HG03196 (cell line): ENCODE measurements around the gene SNX20.

Experiments used
- ATAC-seq: cut with Tn5 transposase; IDR thresholded peaks from one replicate; pipeline ENCODE4 v1.9.1; 2021; ENCODE audit not compliant: unreplicated experiment

The SNX20 gene

GRCh38 chr16:50705436-50706110 lies 24.5 kb upstream of the SNX20 start:
- ATAC-seq = no peak

- no peak for ATAC-seq
Observed at GRCh38 chr16:50704245-50704644, 23.1 kb upstream of the SNX20 start.

- no peak for ATAC-seq
Observed at GRCh38 chr16:50702725-50703124, 21.6 kb upstream of the SNX20 start.

GRCh38 chr16:50699326-50700159 lies 18.4 kb upstream of the SNX20 start:
- no peak for ATAC-seq

GRCh38 chr16:50697881-50698767 lies 17.0 kb upstream of the SNX20 start:
- ATAC-seq = peak; percentile 42

GRCh38 chr16:50697421-50697715 lies 16.3 kb upstream of the SNX20 start:
- no peak for ATAC-seq

GRCh38 chr16:50696575-50697420 lies 15.7 kb upstream of the SNX20 start:
- ATAC-seq = peak; percentile 52

GRCh38 chr16:50696126-50696525 lies 15.0 kb upstream of the SNX20 start:
- ATAC-seq = peak; percentile 21

GRCh38 chr16:50695017-50696000 lies 14.2 kb upstream of the SNX20 start:
- no peak for ATAC-seq

GRCh38 chr16:50694206-50694605 lies 13.1 kb upstream of the SNX20 start:
- no peak for ATAC-seq

- no peak for ATAC-seq
Observed at GRCh38 chr16:50692999-50693781, 12.1 kb upstream of the SNX20 start, which contains the start of gene NOD2. TSS of gene NOD2 (plus strand) at chr16:50693606. CDS start at chr16:50699496, 5,890 bp downstream.

- no peak for ATAC-seq
Observed at GRCh38 chr16:50692644-50692998, 11.5 kb upstream of the SNX20 start.

GRCh38 chr16:50690177-50690576 lies 9.1 kb upstream of the SNX20 start:
- no peak for ATAC-seq

GRCh38 chr16:50688867-50689266 lies 7.8 kb upstream of the SNX20 start:
- ATAC-seq = no peak

GRCh38 chr16:50688083-50688482 lies 7.0 kb upstream of the SNX20 start:
- no peak for ATAC-seq

GRCh38 chr16:50685462-50686063 lies 4.5 kb upstream of the SNX20 start:
- no peak for ATAC-seq

GRCh38 chr16:50684823-50685461 lies 3.8 kb upstream of the SNX20 start:
- ATAC-seq = no peak
